Measurements from ENCODE around the gene CLMN.

CLMN gene

GRCh38 chr14:95273001-95273978 is 46.4 kb downstream of the CLMN start:
- DNase-seq (ENCODE audit: low spot score) = peak; percentile 53
- no peak overlapping the region for H3K27ac ChIP-seq
- H3K4me3 ChIP-seq = no peak overlapping the region
- TF ChIP-seq CTCF (IDR thresholded peaks at IDR 0.05) = no peak

DNA sequence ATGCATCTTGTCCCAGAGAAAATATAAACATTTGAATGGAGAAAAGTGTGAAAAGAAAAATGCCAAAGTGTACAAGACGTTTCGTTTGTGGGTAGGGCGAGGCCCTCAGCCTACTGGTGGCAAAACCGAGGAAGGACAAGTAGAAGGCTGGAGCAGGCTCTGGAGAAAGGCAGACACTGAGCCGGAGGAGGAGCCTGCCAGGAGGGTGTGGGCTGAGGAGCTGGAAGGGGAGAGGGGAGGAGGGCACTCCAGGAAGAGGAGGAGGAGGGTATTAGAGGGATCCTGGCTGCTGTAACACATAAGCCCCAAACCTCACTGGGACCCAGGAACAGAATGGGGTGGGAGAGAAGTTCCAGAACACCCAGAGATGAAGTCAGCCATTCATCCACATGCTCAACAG is 47.7 kb downstream of the CLMN start:
- peak; percentile 43 for DNase-seq (ENCODE audit: low spot score)
- TF ChIP-seq CTCF (IDR thresholded peaks at IDR 0.05) = no peak
- Histone ChIP-seq H3K27ac (no peak overlapping the region), H3K4me3 (no peak overlapping the region)

- no peak for TF ChIP-seq CTCF (IDR thresholded peaks at IDR 0.05)
- no peak for DNase-seq (ENCODE audit: low spot score)
- H3K27ac ChIP-seq = no peak overlapping the region
- no peak overlapping the region for H3K4me3 ChIP-seq
Measured at GRCh38 chr14:95270203-95270602, 49.5 kb downstream of the CLMN start.

GRCh38 chr14:95269493-95269892 is 50.2 kb downstream of the CLMN start:
- peak; percentile 59 for DNase-seq (ENCODE audit: low spot score)
- no peak overlapping the region for H3K4me3 ChIP-seq
- no peak for TF ChIP-seq CTCF (IDR thresholded peaks at IDR 0.05)
- no peak overlapping the region for H3K27ac ChIP-seq

DNA sequence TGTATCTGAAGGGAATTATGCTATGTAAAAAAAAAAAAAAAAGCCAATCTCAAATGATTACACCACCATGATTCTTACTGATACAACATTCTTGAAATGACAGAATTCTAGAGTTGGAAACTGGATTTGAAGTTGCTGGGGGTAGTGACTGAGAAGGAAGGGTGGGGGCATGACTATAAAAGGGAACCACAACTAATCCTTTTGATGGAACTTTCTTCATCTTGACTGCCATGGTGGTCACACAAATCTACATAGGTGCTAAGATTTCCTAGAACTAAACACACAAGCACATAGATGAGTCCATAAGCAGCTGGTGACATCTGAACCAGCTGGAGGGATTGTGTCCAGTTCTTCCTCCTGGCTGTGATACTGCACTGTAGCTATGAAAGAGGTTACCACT is 51.4 kb downstream of the CLMN start:
- TF ChIP-seq CTCF (IDR thresholded peaks at IDR 0.05) = no peak
- no peak overlapping the region for H3K27ac ChIP-seq
- no peak overlapping the region for H3K4me3 ChIP-seq
- DNase-seq (ENCODE audit: low spot score) = no peak

GRCh38 chr14:95267306-95267705 is 52.4 kb downstream of the CLMN start:
- no peak overlapping the region for H3K4me3 ChIP-seq
- DNase-seq (ENCODE audit: low spot score) = no peak
- H3K27ac ChIP-seq = no peak overlapping the region
- no peak for TF ChIP-seq CTCF (IDR thresholded peaks at IDR 0.05)
